Measurements from ENCODE around the gene SMIM28. TPM values are rescaled to one million over a fixed set of nuclear protein-coding genes. Genes with fewer than 3 reads are reported as not detected.

The SMIM28 gene
- total and polyA plus RNA-seq, 9 of the 15 experiments (the other 6 are each of a cell fraction or from before 2014, with no cell fraction given): not detected

DNA sequence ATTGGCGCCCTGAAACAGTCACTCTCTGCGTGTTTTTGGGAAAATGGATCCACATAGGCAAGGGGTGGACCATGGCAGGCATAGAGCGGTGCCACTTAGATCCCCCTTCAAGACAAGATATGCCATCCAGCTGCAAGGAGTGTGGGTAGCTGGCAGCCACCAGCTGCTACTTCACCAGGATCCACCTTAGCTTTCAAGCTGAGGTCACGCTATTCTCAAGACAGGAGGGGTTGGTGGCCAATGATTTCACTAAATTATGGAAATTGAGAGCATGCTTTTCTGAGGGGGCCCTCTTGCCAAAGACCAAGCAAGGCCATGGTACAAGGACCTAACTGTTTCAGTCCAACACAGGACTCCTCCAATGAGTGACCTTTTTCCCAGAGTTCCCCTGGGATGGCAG is 42.7 kb downstream of the SMIM28 start:
- CTCF ChIA-PET (ENCODE audit: low intra/inter-chr PET ratio): no interaction called here
- intact Hi-C loops (cut with micrococcal nuclease): loop anchor here (10.0 kb wide), 1 partner anchor 944 kb away; no protein-coding TSS in a partner anchor
- WGBS (ENCODE audit: insufficient coverage, low coverage, missing lambda C conversion rate): 6% methylated on average over 4 of the region's 4 CpGs

More for the DNA sequence above, 42.7 kb downstream of the SMIM28 start:
- ATAC-seq (no peak), FAIRE-seq (no peak), DNase-seq (ENCODE audit: extremely low read depth in 1 of 4, low spot score in 3 of 4) (no peak)
- no TSS peak for BruUV-seq (replicated peaks)
- Histone ChIP-seq H4K20me1 (replicated peaks; ENCODE audit: control insufficient read depth, insufficient read depth, low read length) (no peaks in the 10 kb centered on the region), H3K27me3 (ENCODE audit: control insufficient read depth in 2 of 2, insufficient read depth in 2 of 2, low read length in 2 of 2) (peaks cover 12 to 32% of the 10 kb centered on the region in 2 experiments; a peak in 4 of 5 replicates), H3K27ac (ENCODE audit: extremely low read depth, low read depth, low read length) (no peak overlapping the region), H3K4me2 (ENCODE audit: insufficient read depth, low read length) (no peak overlapping the region), H3K79me2 (ENCODE audit: control insufficient read depth, insufficient read depth, low read length) (no peaks in the 10 kb centered on the region), H3K36me3 (ENCODE audit: control insufficient read depth, insufficient read depth, low read length) (no peaks in the 10 kb centered on the region), H2AFZ (ENCODE audit: low read depth, low read length) (no peak overlapping the region), H3K9me3 (replicated peaks; ENCODE audit: control insufficient read depth, insufficient read depth, low read depth, low read length) (no peaks in the 10 kb centered on the region), H3K9ac (ENCODE audit: insufficient read depth in 1 of 2, low read depth in 2 of 2, low read length in 2 of 2) (no peak overlapping the region), H3K9me1 (ENCODE audit: control insufficient read depth, insufficient read depth, low read length) (no peaks in the 10 kb centered on the region), H3K4me1 (replicated peaks in 1 of 2; ENCODE audit: control insufficient read depth in 2 of 2, insufficient read depth in 2 of 2, low read length in 2 of 2) (peaks cover 0 to 8% of the 10 kb centered on the region in 2 experiments; a peak in 1 of 5 replicates), H3K4me3 (no peak overlapping the region)
- in situ Hi-C loops (cut with MboI): no loop called here
- TF ChIP-seq EP300 (IDR thresholded peaks at IDR 0.05; ENCODE audit: low read length): no peak
- TF ChIP-seq DMBX1 (CRISPR knock-in tag; IDR thresholded peaks at IDR 0.05; ENCODE audit: borderline replicate concordance): no peak
- TF ChIP-seq ATF3 (IDR thresholded peaks at IDR 0.05): no peak
- no peak for TF ChIP-seq ATF3 (CRISPR knock-in tag; conservative IDR thresholded peaks at IDR 0.05)
- no peak for TF ChIP-seq MLX (CRISPR knock-in tag; conservative IDR thresholded peaks at IDR 0.05)
- no peak for TF ChIP-seq U2AF1 (optimal IDR thresholded peaks at IDR 0.05; ENCODE audit: low read depth, low read length)
- TF ChIP-seq EP400 (IDR thresholded peaks at IDR 0.05): no peak
- no peak for TF ChIP-seq ZNF644 (tag; IDR thresholded peaks at IDR 0.05; ENCODE audit: low read depth)
- TF ChIP-seq ZNF445 (CRISPR knock-in tag; IDR thresholded peaks at IDR 0.05; ENCODE audit: low read depth): no peak
- no peak for TF ChIP-seq SMARCB1 (IDR thresholded peaks at IDR 0.05; ENCODE audit: insufficient read length, low read depth)
- POLR2A ChIA-PET: no interaction called here
